GM21367 (cell line): Measurements from ENCODE around the gene OSBPL2.

Experiments
- ATAC-seq: cut with Tn5 transposase; IDR thresholded peaks from one replicate; pipeline ENCODE4 v1.9.1; 2021; ENCODE audit not compliant: unreplicated experiment

Gene OSBPL2

GRCh38 chr20:62237801-62238568 lies at the start of gene OSBPL2:
OSBPL2 (plus strand) TSS chr20:62238521; CDS start chr20:62256185, 17,664 bp downstream.
- ATAC-seq: peak; percentile 95

DNA sequence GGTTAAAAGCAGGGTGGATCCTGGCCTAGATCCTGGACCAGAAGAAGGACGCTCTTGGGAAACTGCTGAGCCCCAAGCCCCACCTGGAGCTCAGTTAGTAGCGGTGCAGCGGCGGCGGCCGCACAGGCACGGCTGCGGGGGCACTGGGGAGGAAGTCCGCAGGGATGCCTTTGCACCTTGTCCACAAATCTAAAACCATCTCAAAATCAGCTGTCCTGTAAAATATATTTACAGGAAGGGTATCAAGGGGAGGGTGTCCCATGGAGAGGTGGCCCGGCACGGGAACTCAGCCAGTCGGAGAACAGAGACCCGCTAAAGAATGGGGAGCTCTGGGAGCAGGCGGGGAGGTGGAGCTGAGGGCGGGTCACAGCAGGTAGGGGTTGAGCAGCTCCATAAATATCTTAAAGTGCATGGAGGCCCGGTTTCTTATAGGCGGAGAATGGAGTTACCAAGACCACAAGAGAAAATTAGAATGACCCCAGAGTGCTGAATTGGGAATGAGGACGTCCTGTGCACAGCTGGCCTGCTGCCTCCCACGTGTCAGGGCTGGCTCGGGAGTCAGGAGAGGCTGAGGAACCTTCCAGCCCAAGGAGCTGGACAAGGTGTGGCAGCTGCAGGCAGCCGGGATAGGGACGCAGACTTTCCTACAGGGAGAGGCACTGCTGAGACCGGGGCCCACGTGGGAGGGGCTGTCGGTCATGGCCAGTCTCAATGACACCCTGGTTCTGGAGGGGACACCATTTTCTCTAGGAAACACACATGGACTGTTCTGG lies 47.5 kb upstream of the OSBPL2 start:
- no peak for ATAC-seq

- ATAC-seq: no peak
These were observed 46.4 kb upstream of the OSBPL2 start for GRCh38 chr20:62191781-62192559.

DNA sequence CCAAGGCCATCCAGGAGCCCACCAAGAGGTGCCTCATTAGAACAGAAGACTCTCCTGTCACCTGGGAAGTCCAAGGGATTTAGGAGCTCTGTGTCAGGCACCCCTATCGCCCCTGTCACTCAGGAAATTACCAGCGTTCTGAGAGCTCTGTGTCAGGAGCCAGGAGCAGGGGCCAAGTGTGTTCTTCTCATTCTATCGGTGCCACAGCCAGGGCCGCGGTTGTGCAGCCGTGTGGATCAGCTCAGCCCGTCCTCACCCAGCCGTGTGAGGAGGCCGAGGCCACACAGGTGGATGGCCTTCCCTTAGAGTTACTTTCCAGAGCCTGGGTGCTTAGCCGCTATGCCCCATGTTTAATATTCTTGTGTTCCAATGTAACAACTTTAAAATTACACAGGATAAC lies 45.7 kb upstream of the OSBPL2 start:
- ATAC-seq: no peak

GRCh38 chr20:62193079-62194025 lies 45.0 kb upstream of the OSBPL2 start:
- no peak for ATAC-seq

- ATAC-seq: no peak
These were observed 43.3 kb upstream of the OSBPL2 start for GRCh38 chr20:62195075-62195405.

DNA sequence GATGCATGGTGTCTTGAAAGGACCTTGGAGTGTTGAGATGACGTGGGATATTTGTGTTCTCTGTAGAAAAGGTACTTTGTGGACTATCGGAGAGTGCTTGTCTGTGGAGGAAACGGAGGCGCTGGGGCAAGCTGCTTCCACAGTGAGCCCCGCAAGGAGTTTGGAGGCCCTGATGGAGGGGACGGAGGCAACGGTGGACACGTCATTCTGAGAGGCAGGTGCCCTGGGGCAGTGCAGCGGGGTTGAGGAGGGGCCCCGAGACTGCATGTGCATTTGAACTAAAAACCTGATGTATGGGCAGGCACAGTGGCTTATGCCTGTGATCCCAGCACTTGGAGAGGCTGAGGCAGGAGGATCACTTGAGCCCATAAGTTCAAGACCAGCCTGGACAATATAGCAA lies 42.6 kb upstream of the OSBPL2 start:
- no peak for ATAC-seq

GRCh38 chr20:62196286-62196685 lies 42.0 kb upstream of the OSBPL2 start:
- no peak for ATAC-seq

DNA sequence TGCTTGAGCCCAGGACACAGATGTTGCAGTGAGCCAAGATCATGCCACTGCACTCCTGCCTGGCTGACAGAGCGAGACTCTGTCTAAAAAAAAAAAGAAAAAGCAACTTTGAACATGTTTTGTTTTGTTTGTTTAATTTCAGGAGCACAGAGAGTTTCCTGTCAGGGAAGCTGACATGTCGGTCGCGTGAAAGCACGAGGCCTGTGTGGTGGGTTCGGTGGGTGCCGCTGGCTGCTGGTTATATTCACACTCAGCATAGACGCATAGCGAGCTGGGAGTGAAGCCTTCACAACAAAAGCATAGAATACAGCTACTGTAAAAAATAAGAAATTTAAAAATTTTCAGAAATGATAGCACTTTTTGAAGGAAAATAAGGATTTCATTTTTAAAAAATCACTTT lies 41.0 kb upstream of the OSBPL2 start:
- ATAC-seq: no peak

DNA sequence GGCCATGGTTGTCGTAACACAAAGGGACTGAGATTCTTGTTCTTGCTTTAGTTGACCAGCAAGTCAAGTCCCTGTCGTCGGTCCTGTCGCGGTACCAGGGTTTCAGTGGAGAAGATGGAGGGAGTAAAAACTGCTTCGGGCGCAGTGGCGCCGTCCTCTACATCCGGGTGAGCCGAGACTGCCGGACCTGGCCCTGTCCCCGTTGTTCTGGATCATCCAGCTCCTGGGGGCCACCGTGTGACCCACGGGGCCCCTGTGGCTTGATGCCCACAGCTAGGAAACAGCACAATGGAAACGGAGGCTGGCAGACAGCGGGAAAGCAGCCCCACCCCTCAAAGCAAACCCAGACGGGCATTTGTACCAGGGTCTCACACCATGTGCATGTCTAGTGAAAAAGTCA lies 40.5 kb upstream of the OSBPL2 start:
- no peak for ATAC-seq

- ATAC-seq: no peak
These were observed 39.8 kb upstream of the OSBPL2 start for GRCh38 chr20:62198496-62198895.

DNA sequence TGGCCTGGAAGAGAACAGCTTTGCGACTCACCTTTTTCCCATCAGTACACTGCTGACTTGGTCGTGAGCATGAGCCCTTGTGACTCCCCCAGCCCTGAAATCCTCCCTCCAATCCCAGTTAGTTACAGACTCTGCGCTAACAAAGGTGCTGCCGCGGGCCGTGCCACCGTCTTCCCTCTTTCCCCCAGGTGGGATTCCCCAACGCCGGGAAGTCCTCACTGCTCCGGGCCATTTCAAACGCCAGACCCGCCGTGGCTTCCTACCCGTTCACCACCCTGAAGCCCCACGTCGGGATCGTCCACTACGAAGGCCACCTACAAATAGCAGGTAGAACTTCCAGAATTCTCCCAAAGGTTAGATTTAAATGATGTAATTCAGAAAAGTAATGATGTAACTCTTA lies 39.4 kb upstream of the OSBPL2 start:
- ATAC-seq: no peak

DNA sequence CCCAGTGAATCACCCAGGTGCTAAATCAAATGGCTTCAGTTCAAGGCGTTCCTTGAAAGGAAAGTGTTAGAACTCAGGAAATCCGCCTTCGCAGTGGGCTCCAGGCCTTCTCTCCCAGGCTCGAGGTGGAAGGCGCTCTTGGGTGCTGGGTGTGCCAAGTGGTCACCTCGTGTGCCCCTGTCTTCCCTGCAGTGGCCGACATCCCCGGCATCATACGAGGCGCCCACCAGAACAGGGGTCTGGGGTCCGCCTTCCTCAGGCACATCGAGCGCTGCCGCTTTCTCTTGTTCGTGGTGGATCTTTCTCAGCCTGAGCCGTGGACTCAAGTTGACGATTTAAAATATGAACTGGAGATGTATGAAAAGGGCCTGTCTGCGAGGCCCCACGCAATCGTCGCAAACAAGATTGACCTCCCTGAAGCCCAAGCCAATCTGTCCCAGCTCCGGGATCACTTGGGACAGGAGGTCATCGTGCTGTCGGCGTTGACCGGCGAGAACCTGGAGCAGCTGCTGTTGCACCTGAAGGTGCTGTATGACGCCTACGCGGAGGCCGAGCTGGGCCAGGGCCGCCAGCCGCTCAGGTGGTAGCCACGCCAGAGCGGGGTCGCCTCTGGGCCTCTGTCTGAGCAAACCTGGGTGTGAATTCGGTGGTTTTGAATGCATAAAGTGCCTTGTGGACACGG lies 37.7 kb upstream of the OSBPL2 start:
- ATAC-seq: no peak

GRCh38 chr20:62201173-62202082 lies 36.9 kb upstream of the OSBPL2 start:
- peak; percentile 55 for ATAC-seq

DNA sequence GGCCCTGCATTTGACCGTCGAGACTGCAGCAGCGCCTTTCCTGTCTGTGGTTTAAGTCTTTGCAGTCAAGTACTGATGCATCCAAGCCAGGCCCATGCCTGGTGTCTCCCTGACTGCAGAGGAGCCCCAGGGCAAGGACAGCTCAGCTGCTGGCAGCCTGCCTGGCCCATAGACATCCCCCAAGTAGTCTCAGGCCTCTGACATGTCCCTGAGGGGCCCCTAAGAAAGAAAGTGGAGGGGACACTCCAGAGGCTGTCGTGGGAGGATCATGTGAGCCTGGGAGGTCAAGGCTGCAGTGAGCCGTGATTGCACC lies 36.3 kb upstream of the OSBPL2 start:
- ATAC-seq: no peak

GRCh38 chr20:62202676-62203377 lies 35.5 kb upstream of the OSBPL2 start:
- no peak for ATAC-seq

DNA sequence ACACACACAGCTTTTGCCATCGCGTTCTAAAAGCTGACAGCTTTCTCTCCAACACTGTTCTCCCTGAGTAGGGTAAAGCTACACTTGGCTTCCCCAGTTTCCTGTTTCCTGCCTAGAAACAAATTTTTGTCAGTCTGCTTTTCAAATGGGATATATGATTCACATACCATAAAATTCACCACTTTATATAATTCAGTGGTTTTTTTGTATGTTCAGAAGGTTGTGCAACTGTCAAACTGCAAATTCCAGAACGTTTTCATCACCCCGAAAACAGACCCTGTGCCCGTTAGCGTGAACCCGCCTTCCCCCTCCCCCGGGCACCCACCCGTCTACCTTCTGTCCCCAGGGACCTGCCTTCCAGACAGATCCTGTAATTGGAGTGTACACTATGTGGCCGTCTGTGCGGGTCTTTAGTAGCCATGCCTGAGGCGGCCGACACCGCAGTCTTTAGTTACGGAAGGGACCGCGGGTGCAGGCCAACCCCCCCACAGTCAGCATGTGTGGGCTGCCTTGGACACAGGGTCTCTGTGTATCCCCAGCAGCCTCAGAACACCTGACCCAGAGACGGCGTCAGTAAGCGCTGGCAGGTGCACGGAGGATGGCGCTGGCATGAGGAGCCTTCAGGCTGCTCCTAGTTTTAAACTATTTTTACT lies 34.8 kb upstream of the OSBPL2 start:
- no peak for ATAC-seq
